IMR-90 (cell line): ENCODE measurements around the gene KRT36. TPM values are rescaled to one million over a fixed set of nuclear protein-coding genes. Genes with fewer than 3 reads are reported as not detected.
A peak's percentile ranks its signal among the peaks of the same experiment; 100 is the strongest.

ENCODE experiments used
- ATAC-seq: fragments of 200-7000 bp; cut with Tn5 transposase; 2 replicates; pipeline ENCODE4 v1.9.1; 2020; ENCODE audit warnings: low read depth, mild to moderate bottlenecking, moderate library complexity
- BruUV-seq: library from RNA; stranded (reverse); fragments of 400-500 nt; replicated peaks from 2 replicates; lab custom pipeline; 2021; lab: Mats Ljungman, UMichigan
- CTCF ChIA-PET: fragments of 300-600 bp; formaldehyde crosslinking; extraction: SDS; loops from one replicate; lab custom pipeline; 2021; ENCODE audit warnings: antibody characterized with exemption; lab: Yijun Ruan, JAX
- POLR2A ChIA-PET: fragments of 300-600 bp; sonication (Branson Sonifier 250); formaldehyde crosslinking; loops from one replicate; lab custom pipeline; 2022; ENCODE audit warnings: antibody characterized with exemption; ENCODE audit not compliant: unreplicated experiment; lab: Charles Lee
- DNase-seq: peaks from one replicate; pipeline ENCODE4 v3.0.0; 2013
- H2AFZ ChIP-seq: replicated peaks from 2 replicates; pipeline ENCODE3; 2013; ENCODE audit warnings: low read length, mild to moderate bottlenecking; ENCODE audit not compliant: poor library complexity
- H2AK5ac ChIP-seq: 2 replicates; pipeline ENCODE4 v1.6.1; 2013; ENCODE audit warnings: low read depth, low read length, inconsistent platforms
- H2AK9ac ChIP-seq: replicated peaks from 2 replicates; pipeline ENCODE3; 2013; ENCODE audit warnings: mild to moderate bottlenecking, low read depth, low read length, moderate library complexity; ENCODE audit not compliant: poor library complexity
- H2BK120ac ChIP-seq: 2 replicates; pipeline ENCODE4 v1.6.1; 2013; ENCODE audit warnings: low read depth, low read length, inconsistent platforms
- H2BK15ac ChIP-seq: 3 replicates; pipeline ENCODE4 v1.6.1; 2013; ENCODE audit warnings: low read depth, low read length, inconsistent platforms
- H2BK20ac ChIP-seq: 2 replicates; pipeline ENCODE4 v1.6.1; 2013; ENCODE audit warnings: low read depth, mild to moderate bottlenecking, inconsistent platforms, low read length, moderate library complexity
- H2BK5ac ChIP-seq: 2 replicates; pipeline ENCODE4 v1.6.1; 2013; ENCODE audit warnings: mild to moderate bottlenecking, low read depth, low read length, inconsistent platforms; ENCODE audit not compliant: poor library complexity, severe bottlenecking
- H3K14ac ChIP-seq: replicated peaks from 2 replicates; pipeline ENCODE4 v1.6.1; 2013; ENCODE audit warnings: low read depth, low read length, inconsistent platforms
- H3K18ac ChIP-seq: 2 replicates; pipeline ENCODE4 v1.6.1; 2013; ENCODE audit warnings: low read depth, low read length, control low read depth
- H3K23ac ChIP-seq: 2 replicates; pipeline ENCODE4 v1.6.1; 2013; ENCODE audit warnings: low read depth, low read length, inconsistent platforms
- H3K27ac ChIP-seq: 2 replicates; pipeline ENCODE4 v1.5.1; 2013; ENCODE audit warnings: mild to moderate bottlenecking, control low read depth, low read length; ENCODE audit not compliant: insufficient read depth
- H3K27me3 ChIP-seq: 2 replicates; pipeline ENCODE4 v1.6.1; 2013; ENCODE audit warnings: low read length; ENCODE audit not compliant: control insufficient read depth, insufficient read depth
- H3K36me3 ChIP-seq: 2 replicates; pipeline ENCODE4 v1.6.1; 2013; ENCODE audit warnings: low read length, mixed read lengths; ENCODE audit not compliant: control insufficient read depth, insufficient read depth
- H3K4ac ChIP-seq: 2 replicates; pipeline ENCODE4 v1.6.1; 2013; ENCODE audit warnings: low read depth, low read length, inconsistent platforms
- H3K4me1 ChIP-seq: 2 replicates; pipeline ENCODE4 v1.6.1; 2013; ENCODE audit warnings: low read length, mixed read lengths; ENCODE audit not compliant: control insufficient read depth, insufficient read depth
- H3K4me2 ChIP-seq: 2 replicates; pipeline ENCODE4 v1.6.1; 2013; ENCODE audit warnings: low read depth, mild to moderate bottlenecking, control low read depth, low read length, moderate library complexity
- H3K4me3 ChIP-seq: 2 replicates; pipeline ENCODE4 v1.5.1; 2013; ENCODE audit warnings: low read depth, mild to moderate bottlenecking, control low read depth, low read length, moderate library complexity; ENCODE audit not compliant: insufficient read depth
- H3K56ac ChIP-seq: 2 replicates; pipeline ENCODE4 v1.6.1; 2013; ENCODE audit warnings: low read length, inconsistent platforms; ENCODE audit not compliant: insufficient read depth; ENCODE audit errors: extremely low read depth
- H3K79me1 ChIP-seq, 2 experiments: 2 replicates each; pipeline ENCODE4 v1.6.1; 2013; ENCODE audit warnings: low read length in 2 of 2, inconsistent platforms in 1 of 2, low read depth in 1 of 2
- H3K9ac ChIP-seq: 2 replicates; pipeline ENCODE4 v1.6.1; 2013; ENCODE audit warnings: low read depth, low read length, control low read depth
- H3K9me1 ChIP-seq: 2 replicates; pipeline ENCODE4 v1.6.1; 2013; ENCODE audit warnings: low read length, inconsistent platforms; ENCODE audit not compliant: insufficient read depth
- H3K9me3 ChIP-seq: 2 replicates; pipeline ENCODE4 v1.6.1; 2013; ENCODE audit warnings: low read length; ENCODE audit not compliant: control insufficient read depth, insufficient read depth
- H4K20me1 ChIP-seq: 2 replicates; pipeline ENCODE4 v1.6.1; 2013; ENCODE audit warnings: low read length, inconsistent platforms; ENCODE audit not compliant: insufficient read depth
- H4K5ac ChIP-seq: 2 replicates; pipeline ENCODE4 v1.6.1; 2013; ENCODE audit warnings: mild to moderate bottlenecking, low read depth, low read length, control low read depth
- H4K8ac ChIP-seq, 2 experiments: 2 replicates each; pipeline ENCODE4 v1.6.1; 2013; ENCODE audit warnings: low read depth in 2 of 2, low read length in 2 of 2, control low read depth in 1 of 2, inconsistent platforms in 1 of 2
- H4K91ac ChIP-seq: 2 replicates; pipeline ENCODE4 v1.6.1; 2013; ENCODE audit warnings: low read depth, low read length, inconsistent platforms; ENCODE audit not compliant: insufficient read depth
- CEBPB ChIP-seq: IDR thresholded peaks from 2 replicates; pipeline ENCODE4 v1.6.1; 2012; ENCODE audit warnings: low read depth, low read length, improper control_type of control experiment
- CHD1 ChIP-seq: IDR thresholded peaks from 2 replicates; pipeline ENCODE4 v1.6.1; 2012; ENCODE audit warnings: low read depth, low read length, improper control_type of control experiment
- WGBS, 2 experiments: methylation state at CpG; one replicate each; pipeline versions ENCODE4 v1.1.5 to v1.1.7; 2013; ENCODE audit warnings: missing lambda C conversion rate in 2 of 2; ENCODE audit not compliant: insufficient read length in 1 of 2; ENCODE audit errors: extremely low coverage in 2 of 2; 5-methylcytosine and 5-hydroxymethylcytosine counted together
- dilution Hi-C: fragments of 300-500 bp; cut with HindIII; formaldehyde crosslinking; loops from one replicate; pipeline ENCODE4 v1.14.3; 2018; ENCODE audit warnings: low sequenced_read_pairs; ENCODE audit not compliant: unreplicated experiment
- in situ Hi-C: fragments of 300-500 bp; cut with MboI; formaldehyde crosslinking; loops from 3 replicates; pipeline ENCODE4 v1.14.3; 2019; ENCODE audit warnings: low sequenced_read_pairs, inconsistent platforms, mixed read lengths
- intact Hi-C: fragments of 100-400 bp; cut with micrococcal nuclease; formaldehyde crosslinking; loops from 2 replicates; pipeline ENCODE4 v1.10.0; 2022
- polyA plus RNA-seq, 3 experiments: library from polyadenylated mRNA; depleted of rRNA; stranded (reverse); fragments of >200 nt; gene quantifications; 2 replicates each; pipeline ENCODE4 v1.2.3, GENCODE V29; 2012; ENCODE audit warnings: low replicate concordance in 1 of 3
- total RNA-seq: library from RNA; depleted of rRNA; stranded (reverse); fragments of >200 nt; gene quantifications from 2 replicates; pipeline ENCODE4 v1.2.3, GENCODE V29; 2012

KRT36 gene
- total and polyA plus RNA-seq, 2 of the 4 experiments (the other 2 are of a cell fraction): not detected

GRCh38 chr17:41532947-41533570 lies 43.3 kb upstream of the KRT36 start:
- ChIA-PET CTCF (interaction anchor here (1.4 kb wide), 1 partner anchor 17 kb away, joined by 3 read pairs; no protein-coding TSS in a partner anchor), POLR2A (no interaction called here)
- Histone ChIP-seq H3K27me3 (no peaks in the 10 kb centered on the region), H4K5ac (no peak overlapping the region), H3K27ac (no peak overlapping the region), H3K36me3 (no peaks in the 10 kb centered on the region), H4K91ac (no peak overlapping the region), H2AFZ (no peak overlapping the region), H2BK20ac (no peak overlapping the region), H4K20me1 (no peaks in the 10 kb centered on the region), H3K4ac (no peak overlapping the region), H3K18ac (no peak overlapping the region), H3K4me2 (no peak overlapping the region), H3K9me3 (no peaks in the 10 kb centered on the region), H3K4me3 (no peak overlapping the region), H3K4me1 (peaks cover 16% of the 10 kb centered on the region), H2BK5ac (no peak overlapping the region), H3K79me1 (no peaks in the 10 kb centered on the region), H2BK120ac (no peak overlapping the region), H3K14ac (no peak overlapping the region), H3K23ac (no peak overlapping the region), H3K56ac (no peak overlapping the region), H3K9ac (no peak overlapping the region), H2AK5ac (no peak overlapping the region), H2BK15ac (no peak overlapping the region), H3K9me1 (peaks cover 21% of the 10 kb centered on the region), H2AK9ac (no peak overlapping the region), H4K8ac (no peak overlapping the region)
- in situ Hi-C loops: no loop called here
- intact Hi-C loops: no loop called here
- dilution Hi-C loops: no loop called here
- BruUV-seq: no TSS peak
- TF ChIP-seq CHD1 (no peak), CEBPB (0 out of 2 replicates have a peak, but pooled peaks have one; percentile 7)
- 88% methylated on average over 6 of the region's 9 CpGs; no CpG with 5 or more reads in 1 of the 2 experiments for WGBS, 2 experiments
- DNase-seq: no peak
- no peak for ATAC-seq
